A673 (cell line): ENCODE results near the gene ACHE. TPM values are rescaled to one million over a fixed set of nuclear protein-coding genes. Genes with fewer than 3 reads are reported as not detected.

Source experiments
- BruUV-seq: library from RNA; stranded (reverse); fragments of 400-500 nt; replicated peaks from 2 replicates; lab custom pipeline; 2021; lab: Mats Ljungman, UMichigan
- CTCF ChIA-PET: fragments of 300-600 bp; sonication (Branson Sonifier 250); formaldehyde crosslinking; loops from one replicate; lab custom pipeline; 2022; ENCODE audit warnings: antibody characterized with exemption; lab: Charles Lee
- POLR2A ChIA-PET: fragments of 300-600 bp; sonication (Branson Sonifier 250); formaldehyde crosslinking; loops from one replicate; lab custom pipeline; 2022; ENCODE audit warnings: antibody characterized with exemption; ENCODE audit not compliant: low non-redundant PET; lab: Charles Lee
- DNase-seq: peaks from one replicate; pipeline ENCODE4 v3.0.0-alpha.2; 2015; ENCODE audit warnings: low spot score
- H3K27ac ChIP-seq: fragments of 200-600 bp; sonication (generic); 2 replicates; pipeline ENCODE4 v1.5.1; 2016; ENCODE audit warnings: mixed run types, low read depth, mild to moderate bottlenecking, mixed read lengths, antibody characterized with exemption, low read length; ENCODE audit not compliant: poor library complexity, severe bottlenecking
- H3K27me3 ChIP-seq: fragments of 200-600 bp; sonication (generic); replicated peaks from 2 replicates; pipeline ENCODE4 v1.6.1; 2017; ENCODE audit warnings: mixed run types, low read depth, mild to moderate bottlenecking, mixed read lengths, antibody characterized with exemption, low read length; ENCODE audit not compliant: insufficient read depth, poor library complexity
- H3K36me3 ChIP-seq: fragments of 200-600 bp; sonication (generic); 2 replicates; pipeline ENCODE4 v1.6.1; 2016; ENCODE audit warnings: mixed run types, mild to moderate bottlenecking, mixed read lengths, antibody characterized with exemption, low read length; ENCODE audit not compliant: insufficient read depth, poor library complexity, severe bottlenecking
- H3K4me1 ChIP-seq: fragments of 200-600 bp; sonication (generic); 2 replicates; pipeline ENCODE4 v1.6.1; 2017; ENCODE audit warnings: mixed run types, mild to moderate bottlenecking, mixed read lengths, antibody characterized with exemption, low read length; ENCODE audit not compliant: insufficient read depth, poor library complexity, severe bottlenecking
- H3K4me3 ChIP-seq: fragments of 200-600 bp; sonication (generic); 2 replicates; pipeline ENCODE4 v1.5.1; 2016; ENCODE audit warnings: low read depth, mixed run types, mild to moderate bottlenecking, mixed read lengths, low read length; ENCODE audit not compliant: poor library complexity, severe bottlenecking
- H3K9me3 ChIP-seq: fragments of 200-600 bp; sonication (generic); 2 replicates; pipeline ENCODE4 v1.6.1; 2016; ENCODE audit warnings: mixed run types, low read depth, mild to moderate bottlenecking, mixed read lengths, antibody characterized with exemption, low read length; ENCODE audit not compliant: poor library complexity, severe bottlenecking
- CTCF ChIP-seq: fragments of 300-800, 200-600 bp; sonication (generic); conservative IDR thresholded peaks from 2 replicates; pipeline ENCODE4 v1.5.1; 2017; ENCODE audit warnings: low read depth, mild to moderate bottlenecking, antibody characterized with exemption, low read length, moderate library complexity, mixed read lengths
- EZH2 ChIP-seq: fragments of 200-600 bp; sonication (generic); IDR thresholded peaks from 2 replicates; pipeline ENCODE4 v1.6.1; 2017; ENCODE audit warnings: borderline replicate concordance, low read depth, mild to moderate bottlenecking, mixed read lengths, antibody characterized with exemption, low read length; ENCODE audit not compliant: poor library complexity, severe bottlenecking
- intact Hi-C: fragments of 100-400 bp; cut with micrococcal nuclease; formaldehyde crosslinking; loops from one replicate; pipeline ENCODE4 v1.10.0; 2022; ENCODE audit not compliant: unreplicated experiment
- microRNA-seq: library from miRNA; unstranded; fragments of <30 nt; microRNA quantifications from one replicate; pipeline ENCODE4 v1.2.0, GENCODE V29; 2021
- total RNA-seq: library from RNA; stranded (reverse); gene quantifications from 2 replicates; pipeline ENCODE4 v1.2.3, GENCODE V29; 2021

ACHE gene
- total RNA-seq, 1 experiment from 2014 or later, result 0.52 TPM

GRCh38 chr7:100852048-100852872, 43.4 kb downstream of the ACHE start, which contains the start of gene SLC12A9:
TSS of gene SLC12A9 (plus strand) at chr7:100852713. CDS start at chr7:100854198, 1,485 bp downstream.
- intact Hi-C loops, result loop anchor here (1.0 kb wide), 2 partner anchors 53 to 147 kb away; no protein-coding TSS in a partner anchor
- ChIA-PET CTCF (interaction anchor here (0.6 to 2.8 kb wide), 7 partner anchors 16 to 161 kb away, joined by 3 to 50 read pairs (median 8); partner anchors contain the start of genes EPHB4, POP7 and SRRT), POLR2A (interaction anchor here (0.6 to 1.1 kb wide), 4 partner anchors 20 to 266 kb away, joined by 3 to 7 read pairs (median 4); partner anchors contain the start of genes EPHB4, FBXO24 and SRRT)
- no peaks in the 10 kb centered on the region for H3K36me3 ChIP-seq
- H3K27me3 ChIP-seq, result no peaks in the 10 kb centered on the region
- TSS peak; percentile 82 for BruUV-seq
- DNase-seq, result peak; percentile 97
- TF ChIP-seq CTCF (peak; percentile 95), EZH2 (no peak)
- no peaks in the 10 kb centered on the region for H3K9me3 ChIP-seq
- peak within 1 kb of the TSS; percentile 24 for H3K27ac ChIP-seq
- peaks cover 9% of the 10 kb centered on the region for H3K4me1 ChIP-seq
- peak within 1 kb of the TSS; percentile 76 for H3K4me3 ChIP-seq

GRCh38 chr7:100847360-100847759, 48.3 kb downstream of the ACHE start:
- ChIA-PET POLR2A (no interaction called here), CTCF (no interaction called here)
- no peaks in the 10 kb centered on the region for H3K9me3 ChIP-seq
- intact Hi-C loops, result no loop called here
- BruUV-seq, result no TSS peak
- TF ChIP-seq EZH2, result no peak
- no peak overlapping the region for H3K27ac ChIP-seq
- no peaks in the 10 kb centered on the region for H3K36me3 ChIP-seq
- no peak overlapping the region for H3K4me3 ChIP-seq
- peaks cover 9% of the 10 kb centered on the region for H3K4me1 ChIP-seq
- no peak for DNase-seq
- H3K27me3 ChIP-seq, result no peaks in the 10 kb centered on the region

DNA sequence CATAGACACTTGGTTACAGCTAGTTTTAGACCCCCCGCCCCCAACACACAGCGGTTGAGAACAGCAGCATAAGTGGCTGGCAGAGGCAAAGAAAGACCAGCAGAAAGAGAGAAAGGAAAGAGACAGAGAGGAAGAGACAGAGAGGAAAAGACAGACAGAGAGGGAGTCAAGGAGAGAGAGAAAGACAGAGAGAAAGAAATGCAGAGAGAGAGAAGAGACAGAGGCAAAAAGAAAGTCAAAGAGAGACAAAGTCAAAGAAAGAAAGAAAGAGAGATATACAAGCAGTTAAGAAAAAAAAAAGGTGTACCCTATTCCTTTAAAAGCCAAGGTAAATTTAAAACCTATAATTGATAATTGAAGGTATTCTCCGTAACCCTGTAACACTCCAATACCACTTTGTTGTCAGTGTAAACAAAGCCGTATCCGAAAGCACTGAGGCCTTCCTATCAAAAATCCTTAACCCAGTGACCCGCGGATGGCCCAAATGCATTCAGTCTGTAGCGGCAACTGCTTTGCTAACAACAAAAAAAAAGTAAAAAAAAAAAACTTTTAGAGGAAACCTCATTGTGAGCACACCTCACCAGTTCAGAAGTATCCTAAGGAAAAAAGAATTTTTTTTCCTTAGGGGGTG, 55.1 kb downstream of the ACHE start:
- POLR2A ChIA-PET, result no interaction called here

More for the DNA sequence above, 55.1 kb downstream of the ACHE start:
- TF ChIP-seq EZH2 (no peak), CTCF (no peak)
- no peak for DNase-seq
- intact Hi-C loops, result no loop called here
- H3K9me3 ChIP-seq, result no peaks in the 10 kb centered on the region
- H3K27me3 ChIP-seq, result no peaks in the 10 kb centered on the region
- BruUV-seq, result no TSS peak
- CTCF ChIA-PET, result no interaction called here
- H3K4me1 ChIP-seq, result peaks cover 14% of the 10 kb centered on the region
- H3K36me3 ChIP-seq, result no peaks in the 10 kb centered on the region
- no peak overlapping the region for H3K4me3 ChIP-seq
- H3K27ac ChIP-seq, result no peak overlapping the region

Small RNA genes lying within 50 kb of the gene (microRNA-seq; reads per million reads assigned to microRNA genes)
- gene MIR6875, result 1.1 reads per million

Other genes starting within 250 kb of the ACHE start
- 0.31 TPM in 1 of 2 replicates, not detected in the other for gene ACTL6B, start 239.4 kb downstream of the ACHE start, total RNA-seq
- gene GNB2, start 222.1 kb downstream of the ACHE start, total RNA-seq, result 225 and 243 TPM in 2 replicates
- gene GIGYF1, start 201.6 kb downstream of the ACHE start, total RNA-seq, result 47.4 and 51.9 TPM in 2 replicates
- gene POP7, start 189.8 kb downstream of the ACHE start, total RNA-seq, result 68.8 and 72.6 TPM in 2 replicates
- gene EPO, start 175.4 kb downstream of the ACHE start, total RNA-seq, result 0.21 TPM in 1 of 2 replicates, not detected in the other
- not detected in 2 replicates for gene ZAN, start 162.3 kb downstream of the ACHE start, total RNA-seq
- gene EPHB4, start 68.4 kb downstream of the ACHE start, total RNA-seq, result 90.4 and 92.6 TPM in 2 replicates
- 23.8 and 26.1 TPM in 2 replicates for gene SLC12A9, start 43.2 kb downstream of the ACHE start, total RNA-seq
- 114 and 140 TPM in 2 replicates for gene TRIP6, start 28.5 kb downstream of the ACHE start, total RNA-seq
- 257 and 277 TPM in 2 replicates for gene SRRT, start 20.8 kb downstream of the ACHE start, total RNA-seq
- gene UFSP1, start 6.2 kb downstream of the ACHE start, total RNA-seq, result 4.7 and 5.0 TPM in 2 replicates
- 1.7 and 2.0 TPM in 2 replicates for gene MUC3A, start 53.6 kb upstream of the ACHE start, total RNA-seq
- 0.67 and 0.94 TPM in 2 replicates for gene MUC12, start 73.7 kb upstream of the ACHE start, total RNA-seq
- not detected in 2 replicates for gene MUC17, start 124.2 kb upstream of the ACHE start, total RNA-seq
- gene TRIM56, start 189.6 kb upstream of the ACHE start, total RNA-seq, result 27.5 and 32.3 TPM in 2 replicates
- gene SERPINE1, start 231.2 kb upstream of the ACHE start, total RNA-seq, result 4.7 and 5.3 TPM in 2 replicates